HG03064 (cell line): ENCODE measurements around the gene ITGB3.

Experiments
- ATAC-seq: cut with Tn5 transposase; IDR thresholded peaks from one replicate; pipeline ENCODE4 v1.9.1; 2021; ENCODE audit warnings: low read depth; ENCODE audit not compliant: unreplicated experiment

The ITGB3 gene

GRCh38 chr17:47274319-47275069, 20.9 kb downstream of the ITGB3 start:
- no peak for ATAC-seq

GRCh38 chr17:47275245-47275984, 21.8 kb downstream of the ITGB3 start:
- ATAC-seq = no peak

- no peak for ATAC-seq
Observed at GRCh38 chr17:47276444-47276843, 22.8 kb downstream of the ITGB3 start.

- ATAC-seq = no peak
Observed at GRCh38 chr17:47276868-47277267, 23.2 kb downstream of the ITGB3 start.

- ATAC-seq = no peak
Observed at GRCh38 chr17:47277921-47278320, 24.3 kb downstream of the ITGB3 start.

GRCh38 chr17:47278561-47278960, 24.9 kb downstream of the ITGB3 start:
- ATAC-seq = no peak

- ATAC-seq = no peak
Observed at GRCh38 chr17:47279062-47279801, 25.6 kb downstream of the ITGB3 start.

GRCh38 chr17:47280072-47280811, 26.6 kb downstream of the ITGB3 start:
- ATAC-seq = no peak

- no peak for ATAC-seq
Observed at GRCh38 chr17:47281216-47281615, 27.6 kb downstream of the ITGB3 start.

GRCh38 chr17:47285003-47285402, 31.4 kb downstream of the ITGB3 start:
- ATAC-seq = no peak

GRCh38 chr17:47286198-47286914, 32.7 kb downstream of the ITGB3 start:
- ATAC-seq = peak; percentile 60

- no peak for ATAC-seq
Observed at GRCh38 chr17:47287068-47287467, 33.4 kb downstream of the ITGB3 start.

GRCh38 chr17:47287639-47288038, 34.0 kb downstream of the ITGB3 start:
- no peak for ATAC-seq

- no peak for ATAC-seq
Observed at GRCh38 chr17:47288531-47289116, 35.0 kb downstream of the ITGB3 start.

GRCh38 chr17:47289302-47289701, 35.7 kb downstream of the ITGB3 start:
- no peak for ATAC-seq

GRCh38 chr17:47290870-47291241, 37.2 kb downstream of the ITGB3 start:
- ATAC-seq = no peak

GRCh38 chr17:47291242-47291873, 37.7 kb downstream of the ITGB3 start:
- ATAC-seq = no peak

- ATAC-seq = no peak
Observed at GRCh38 chr17:47292206-47292605, 38.6 kb downstream of the ITGB3 start.
